ENCODE data around the gene TMEM37. TPM values are rescaled to one million over a fixed set of nuclear protein-coding genes. Genes with fewer than 3 reads are reported as not detected.

The TMEM37 gene
- total and polyA plus RNA-seq, 2 of the 13 experiments (the other 11 are each of a cell fraction or from before 2014, with no cell fraction given), result 37.7 to 115 TPM

DNA sequence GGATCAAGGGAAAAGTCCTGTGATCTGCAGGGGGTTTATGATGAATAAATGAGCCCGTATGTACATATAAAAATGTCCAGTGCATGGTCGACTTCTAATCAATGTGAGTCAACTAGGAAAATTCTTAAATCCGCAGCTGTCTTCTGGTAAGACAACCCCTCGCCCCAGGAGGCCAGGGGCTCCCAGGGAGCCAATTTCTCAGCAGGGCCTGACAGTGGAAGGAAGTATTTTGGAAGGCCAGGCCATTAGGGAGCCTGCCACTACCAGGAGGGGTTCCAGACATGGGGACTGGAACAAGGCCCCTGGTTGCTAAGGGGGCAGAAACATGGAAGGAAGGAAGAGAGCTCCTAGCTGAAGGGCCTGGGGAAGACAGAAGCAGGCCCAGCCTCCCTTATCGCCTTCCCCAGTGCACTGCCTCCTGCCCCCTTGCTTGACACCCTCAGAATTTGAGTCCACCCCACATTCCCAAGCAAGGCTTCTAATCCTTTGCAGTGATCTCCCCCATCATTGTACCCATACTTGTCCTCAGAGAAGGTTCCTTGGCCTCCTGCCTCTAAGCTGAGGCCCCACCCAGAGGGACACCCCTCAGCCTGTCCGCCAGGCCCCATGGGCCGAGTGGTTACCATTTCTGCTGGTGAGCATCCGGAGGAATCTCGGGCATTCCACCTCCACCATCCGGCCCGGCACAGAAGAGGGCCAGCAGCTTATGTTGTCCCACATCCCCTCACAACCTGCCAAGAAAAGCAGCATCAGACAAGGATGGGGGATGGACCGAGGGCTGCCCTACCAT is 46.7 kb downstream of the TMEM37 start:
- WGBS (ENCODE audit: low lambda C conversion rate), result 48% methylated on average over 11 of the region's 12 CpGs
- ChIA-PET CTCF (ENCODE audit: low intra/inter-chr PET ratio, low total read pairs) (no interaction called here), POLR2A (no interaction called here)
- intact Hi-C loops (cut with micrococcal nuclease; ENCODE audit: unreplicated experiment), result no loop called here
- Histone ChIP-seq H3K36me3 (replicated peaks in 1 of 2; ENCODE audit: control insufficient read depth in 1 of 2, insufficient read depth in 2 of 2, low read length in 2 of 2) (no peaks in the 10 kb centered on the region), H3K4me3 (replicated peaks in 1 of 3; ENCODE audit: insufficient read depth in 1 of 3, low read depth in 2 of 3, low read length in 3 of 3) (no peak overlapping the region), H3K27me3 (ENCODE audit: control insufficient read depth in 1 of 2, insufficient read depth in 2 of 2, low read length in 2 of 2) (peaks cover 2 to 80% of the 10 kb centered on the region in 2 experiments; a peak in 4 of 5 replicates), H4K20me1 (ENCODE audit: insufficient read depth, low read length) (no peaks in the 10 kb centered on the region), H3K79me2 (ENCODE audit: insufficient read depth, low read length) (no peaks in the 10 kb centered on the region), H3K27ac (ENCODE audit: extremely low read length, insufficient read depth, low read length) (no peak overlapping the region), H3K4me2 (ENCODE audit: low read depth, low read length) (no peak overlapping the region), H3K9me3 (ENCODE audit: low read length) (no peaks in the 10 kb centered on the region), H3K9ac (ENCODE audit: insufficient read depth, low read depth, low read length) (no peak overlapping the region), H3K4me1 (ENCODE audit: insufficient read depth, low read length) (peaks cover 45% of the 10 kb centered on the region), H2AFZ (ENCODE audit: low read length) (no peak overlapping the region)
- FAIRE-seq (no peak), DNase-seq (ENCODE audit: low spot score) (no peak), ATAC-seq (no peak)
- in situ Hi-C loops (cut with HindIII; ENCODE audit: extremely low pct_ligation_motif_present, low pct_unique_long_range_greater_than_20kb), result loop anchor here (5.0 kb wide), 1 partner anchor 71 kb away; no protein-coding TSS in a partner anchor
- no TSS peak for BruUV-seq (replicated peaks)
- TF ChIP-seq MXD4 (CRISPR knock-in tag; IDR thresholded peaks at IDR 0.05) (no peak), ZNF788 (CRISPR knock-in tag; IDR thresholded peaks at IDR 0.05; ENCODE audit: borderline replicate concordance) (no peak), FOSL1 (CRISPR knock-in tag; IDR thresholded peaks at IDR 0.05; ENCODE audit: borderline replicate concordance) (no peak), RXRA (CRISPR knock-in tag; IDR thresholded peaks at IDR 0.05) (no peak), SIN3A (IDR thresholded peaks at IDR 0.05; ENCODE audit: borderline replicate concordance, low read depth, low read length) (no peak), ZNF546 (CRISPR knock-in tag; conservative IDR thresholded peaks at IDR 0.05) (no peak), SCMH1 (CRISPR knock-in tag; IDR thresholded peaks at IDR 0.05; ENCODE audit: borderline replicate concordance) (no peak), ZBTB3 (CRISPR knock-in tag; IDR thresholded peaks at IDR 0.05; ENCODE audit: borderline replicate concordance, low read depth) (no peak), HNRNPK (IDR thresholded peaks at IDR 0.05; ENCODE audit: low read depth, low read length, poor library complexity, severe bottlenecking) (no peak), ZNF343 (CRISPR knock-in tag; IDR thresholded peaks at IDR 0.05) (no peak), ZNF678 (CRISPR knock-in tag; IDR thresholded peaks at IDR 0.05) (no peak)
- TF ChIP-seq, protein P1, sequence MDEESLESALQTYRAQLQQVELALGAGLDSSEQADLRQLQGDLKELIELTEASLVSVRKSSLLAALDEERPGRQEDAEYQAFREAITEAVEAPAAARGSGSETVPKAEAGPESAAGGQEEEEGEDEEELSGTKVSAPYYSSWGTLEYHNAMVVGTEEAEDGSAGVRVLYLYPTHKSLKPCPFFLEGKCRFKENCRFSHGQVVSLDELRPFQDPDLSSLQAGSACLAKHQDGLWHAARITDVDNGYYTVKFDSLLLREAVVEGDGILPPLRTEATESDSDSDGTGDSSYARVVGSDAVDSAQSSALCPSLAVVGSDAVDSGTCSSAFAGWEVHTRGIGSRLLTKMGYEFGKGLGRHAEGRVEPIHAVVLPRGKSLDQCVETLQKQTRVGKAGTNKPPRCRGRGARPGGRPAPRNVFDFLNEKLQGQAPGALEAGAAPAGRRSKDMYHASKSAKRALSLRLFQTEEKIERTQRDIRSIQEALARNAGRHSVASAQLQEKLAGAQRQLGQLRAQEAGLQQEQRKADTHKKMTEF (CRISPR knock-in tag; IDR thresholded peaks at IDR 0.05), result no peak
- TF ChIP-seq, protein P2, sequence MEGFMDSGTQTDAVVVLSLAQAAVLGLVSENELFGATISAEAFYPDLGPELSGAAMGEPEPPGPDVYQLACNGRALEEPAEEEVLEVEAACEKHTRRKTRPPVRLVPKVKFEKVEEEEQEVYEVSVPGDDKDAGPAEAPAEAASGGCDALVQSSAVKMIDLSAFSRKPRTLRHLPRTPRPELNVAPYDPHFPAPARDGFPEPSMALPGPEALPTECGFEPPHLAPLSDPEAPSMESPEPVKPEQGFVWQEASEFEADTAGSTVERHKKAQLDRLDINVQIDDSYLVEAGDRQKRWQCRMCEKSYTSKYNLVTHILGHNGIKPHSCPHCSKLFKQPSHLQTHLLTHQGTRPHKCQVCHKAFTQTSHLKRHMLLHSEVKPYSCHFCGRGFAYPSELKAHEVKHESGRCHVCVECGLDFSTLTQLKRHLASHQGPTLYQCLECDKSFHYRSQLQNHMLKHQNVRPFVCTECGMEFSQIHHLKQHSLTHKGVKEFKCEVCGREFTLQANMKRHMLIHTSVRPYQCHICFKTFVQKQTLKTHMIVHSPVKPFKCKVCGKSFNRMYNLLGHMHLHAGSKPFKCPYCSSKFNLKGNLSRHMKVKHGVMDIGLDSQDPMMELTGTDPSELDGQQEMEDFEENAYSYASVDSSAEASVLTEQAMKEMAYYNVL (CRISPR knock-in tag; IDR thresholded peaks at IDR 0.05; ENCODE audit: borderline replicate concordance), result no peak
- TF ChIP-seq, protein P3, sequence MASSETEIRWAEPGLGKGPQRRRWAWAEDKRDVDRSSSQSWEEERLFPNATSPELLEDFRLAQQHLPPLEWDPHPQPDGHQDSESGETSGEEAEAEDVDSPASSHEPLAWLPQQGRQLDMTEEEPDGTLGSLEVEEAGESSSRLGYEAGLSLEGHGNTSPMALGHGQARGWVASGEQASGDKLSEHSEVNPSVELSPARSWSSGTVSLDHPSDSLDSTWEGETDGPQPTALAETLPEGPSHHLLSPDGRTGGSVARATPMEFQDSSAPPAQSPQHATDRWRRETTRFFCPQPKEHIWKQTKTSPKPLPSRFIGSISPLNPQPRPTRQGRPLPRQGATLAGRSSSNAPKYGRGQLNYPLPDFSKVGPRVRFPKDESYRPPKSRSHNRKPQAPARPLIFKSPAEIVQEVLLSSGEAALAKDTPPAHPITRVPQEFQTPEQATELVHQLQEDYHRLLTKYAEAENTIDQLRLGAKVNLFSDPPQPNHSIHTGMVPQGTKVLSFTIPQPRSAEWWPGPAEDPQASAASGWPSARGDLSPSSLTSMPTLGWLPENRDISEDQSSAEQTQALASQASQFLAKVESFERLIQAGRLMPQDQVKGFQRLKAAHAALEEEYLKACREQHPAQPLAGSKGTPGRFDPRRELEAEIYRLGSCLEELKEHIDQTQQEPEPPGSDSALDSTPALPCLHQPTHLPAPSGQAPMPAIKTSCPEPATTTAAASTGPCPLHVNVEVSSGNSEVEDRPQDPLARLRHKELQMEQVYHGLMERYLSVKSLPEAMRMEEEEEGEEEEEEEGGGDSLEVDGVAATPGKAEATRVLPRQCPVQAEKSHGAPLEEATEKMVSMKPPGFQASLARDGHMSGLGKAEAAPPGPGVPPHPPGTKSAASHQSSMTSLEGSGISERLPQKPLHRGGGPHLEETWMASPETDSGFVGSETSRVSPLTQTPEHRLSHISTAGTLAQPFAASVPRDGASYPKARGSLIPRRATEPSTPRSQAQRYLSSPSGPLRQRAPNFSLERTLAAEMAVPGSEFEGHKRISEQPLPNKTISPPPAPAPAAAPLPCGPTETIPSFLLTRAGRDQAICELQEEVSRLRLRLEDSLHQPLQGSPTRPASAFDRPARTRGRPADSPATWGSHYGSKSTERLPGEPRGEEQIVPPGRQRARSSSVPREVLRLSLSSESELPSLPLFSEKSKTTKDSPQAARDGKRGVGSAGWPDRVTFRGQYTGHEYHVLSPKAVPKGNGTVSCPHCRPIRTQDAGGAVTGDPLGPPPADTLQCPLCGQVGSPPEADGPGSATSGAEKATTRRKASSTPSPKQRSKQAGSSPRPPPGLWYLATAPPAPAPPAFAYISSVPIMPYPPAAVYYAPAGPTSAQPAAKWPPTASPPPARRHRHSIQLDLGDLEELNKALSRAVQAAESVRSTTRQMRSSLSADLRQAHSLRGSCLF (CRISPR knock-in tag; IDR thresholded peaks at IDR 0.05; ENCODE audit: borderline replicate concordance), result no peak
- TF ChIP-seq, protein P4, sequence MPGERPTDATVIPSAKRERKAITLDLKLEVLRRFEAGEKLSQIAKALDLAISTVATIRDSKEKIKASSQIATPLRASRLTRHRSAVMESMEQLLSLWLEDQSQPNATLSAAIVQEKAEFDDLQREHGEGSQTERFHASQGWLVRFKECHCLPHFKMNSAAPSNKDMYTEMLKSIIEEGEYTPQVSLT (CRISPR knock-in tag; IDR thresholded peaks at IDR 0.05; ENCODE audit: borderline replicate concordance, low read depth), result no peak

Measured in HepG2 (cell line).